BLaER1 treated with 17β-estradiol and CSF1 and Interleukin-3, amounts not matched to agents 10 nM and 100 nM (cell line): Measurements from ENCODE around the gene DCTD.

Source experiments
- H3K27ac ChIP-seq, 11 experiments: shearing (Covaris generic); formaldehyde crosslinking; 2 replicates each; pipeline ENCODE4 v1.8.1; 2022
- H3K27me3 ChIP-seq, 11 experiments: shearing (Covaris generic); formaldehyde crosslinking; 2 replicates each; pipeline ENCODE4 v1.8.1; 2022
- H3K36me3 ChIP-seq, 11 experiments: shearing (Covaris generic); formaldehyde crosslinking; 2 replicates each; pipeline ENCODE4 v1.8.1; 2022
- H3K4me1 ChIP-seq, 10 experiments: shearing (Covaris generic); formaldehyde crosslinking; 2 replicates each; pipeline ENCODE4 v1.8.1; 2022
- H3K4me2 ChIP-seq, 11 experiments: shearing (Covaris generic); formaldehyde crosslinking; 2 replicates each; pipeline ENCODE4 v1.8.1; 2022
- H3K4me3 ChIP-seq, 10 experiments: shearing (Covaris generic); formaldehyde crosslinking; 2 replicates each; pipeline ENCODE4 v1.8.1; 2022
- H3K9ac ChIP-seq, 11 experiments: shearing (Covaris generic); formaldehyde crosslinking; 2 replicates each; pipeline ENCODE4 v1.8.1; 2022
- H3K9me3 ChIP-seq, 11 experiments: shearing (Covaris generic); formaldehyde crosslinking; replicated peaks in 1 of 11; 2 replicates each; pipeline ENCODE4 v1.8.1; 2022
- H4K20me1 ChIP-seq, 11 experiments: shearing (Covaris generic); formaldehyde crosslinking; 2 replicates each; pipeline ENCODE4 v1.8.1; 2022
- Cebpa-rat ChIP-seq, 11 experiments: shearing (Covaris generic); IDR thresholded peaks; 2 replicates each; pipeline ENCODE4 v1.8.1; 2022

Gene DCTD

DNA sequence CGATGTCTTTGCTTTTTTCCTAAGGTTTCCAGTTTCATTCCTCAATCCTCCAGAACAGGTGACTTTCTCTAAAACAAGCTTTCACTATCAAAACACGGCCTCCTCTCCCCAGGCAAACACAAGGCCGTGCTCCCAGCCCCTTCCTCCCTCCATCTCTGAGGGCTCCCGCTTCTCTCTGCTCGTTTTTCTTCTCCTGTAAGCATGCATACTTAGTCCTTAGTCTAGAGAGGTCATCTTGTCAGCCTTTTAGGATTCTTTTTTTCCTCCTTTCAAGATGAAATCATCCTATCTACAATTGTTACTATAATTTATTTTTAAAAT is 18.7 kb downstream of the DCTD start:
- Histone ChIP-seq H3K27me3 (no peaks in the 10 kb centered on the region), H3K27ac (no peak overlapping the region), H3K9me3 (no peaks in the 10 kb centered on the region), H3K36me3 (peaks cover 92 to 99% (median 96%) of the 10 kb centered on the region in 11 experiments), H4K20me1 (peaks cover 9 to 91% (median 54%) of the 10 kb centered on the region in 11 experiments; a peak in 19 of 22 replicates), H3K4me1 (peaks cover 0 to 4% (median 0%) of the 10 kb centered on the region in 10 experiments; a peak in 2 of 20 replicates), H3K4me2 (no peak overlapping the region), H3K4me3 (no peak overlapping the region), H3K9ac (no peak overlapping the region)
- TF ChIP-seq Cebpa-rat (IDR thresholded peaks at IDR 0.05) = no peak

DNA sequence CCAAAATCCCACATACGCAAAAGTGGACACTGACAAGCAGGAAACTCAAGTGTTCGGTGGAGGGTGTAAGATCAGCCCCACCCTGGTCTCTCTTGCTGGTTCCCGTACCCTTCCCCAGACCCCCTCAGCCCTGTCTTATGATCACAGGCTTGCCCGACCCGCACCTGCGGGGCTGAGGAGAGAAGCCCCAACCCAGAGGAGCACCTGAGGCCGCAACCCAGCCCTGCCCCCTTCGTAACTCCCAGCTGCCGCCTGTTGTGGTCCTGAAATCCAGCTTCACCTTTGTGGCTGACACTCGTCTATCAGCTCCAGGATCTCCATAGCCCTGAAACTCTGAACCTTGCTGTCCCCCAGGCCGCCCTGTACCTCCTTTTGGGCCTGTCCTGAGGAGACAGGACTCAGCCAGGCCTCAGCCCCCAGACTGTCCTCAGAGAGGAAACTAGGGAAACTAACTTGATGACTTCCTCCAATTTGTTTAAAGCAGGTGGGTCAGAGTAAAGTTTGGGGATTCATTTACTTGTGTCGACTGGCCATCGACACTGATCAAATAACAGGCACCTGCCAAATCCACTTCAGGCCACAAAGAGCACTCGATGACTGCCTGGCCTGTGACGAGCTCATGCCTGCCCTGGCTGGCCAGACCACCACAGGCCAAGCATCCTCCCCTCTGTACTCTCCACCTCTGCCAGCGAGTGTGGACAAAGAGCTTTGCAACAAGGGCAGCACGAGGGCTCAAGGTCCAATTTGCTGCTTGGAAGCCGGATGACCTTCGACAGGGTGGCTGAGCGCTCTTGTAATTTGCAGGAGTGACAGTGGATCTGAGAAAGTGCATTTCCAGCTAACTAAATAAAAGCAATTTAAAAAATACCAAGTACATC is 19.3 kb downstream of the DCTD start:
- H3K36me3 ChIP-seq = peaks cover 92 to 99% (median 96%) of the 10 kb centered on the region in 11 experiments
- H3K27ac ChIP-seq = peak overlapping the region in 1 of 11 experiments; percentile 9; a peak in 1 of 22 replicates
- H3K4me2 ChIP-seq = no peak overlapping the region
- peaks cover 7 to 91% (median 48%) of the 10 kb centered on the region in 11 experiments; a peak in 17 of 22 replicates for H4K20me1 ChIP-seq
- no peaks in the 10 kb centered on the region for H3K9me3 ChIP-seq
- no peak for TF ChIP-seq Cebpa-rat (IDR thresholded peaks at IDR 0.05)
- no peaks in the 10 kb centered on the region for H3K27me3 ChIP-seq
- H3K4me1 ChIP-seq = peaks cover 0 to 4% (median 0%) of the 10 kb centered on the region in 10 experiments; a peak in 2 of 20 replicates
- H3K9ac ChIP-seq = peak overlapping the region in 1 of 11 experiments; percentile 17; a peak in 2 of 22 replicates
- no peak overlapping the region for H3K4me3 ChIP-seq

DNA sequence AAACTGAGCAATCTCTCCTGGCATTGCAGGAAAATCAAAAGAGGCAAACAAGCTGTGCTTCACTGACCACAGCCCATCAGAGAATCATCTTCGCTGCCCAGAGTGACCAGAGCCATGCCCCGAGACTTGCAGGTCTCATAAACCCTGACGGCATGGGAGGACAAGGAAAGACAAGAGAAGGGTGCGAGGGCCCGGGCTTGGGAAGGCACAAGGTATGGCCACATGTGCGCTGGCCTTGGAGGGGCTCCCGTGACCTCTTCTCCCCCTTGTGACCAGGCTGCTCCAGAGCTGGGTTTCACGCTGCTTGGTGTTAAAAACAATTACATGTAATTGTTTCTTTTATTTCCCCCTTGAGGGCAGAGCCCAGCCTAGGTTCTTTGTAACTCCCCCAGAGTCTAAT is 20.8 kb downstream of the DCTD start:
- Histone ChIP-seq H3K27ac (no peak overlapping the region), H3K36me3 (peaks cover 91 to 99% (median 97%) of the 10 kb centered on the region in 11 experiments), H3K9ac (no peak overlapping the region), H3K4me3 (no peak overlapping the region), H3K4me2 (no peak overlapping the region), H3K27me3 (no peaks in the 10 kb centered on the region), H3K9me3 (no peaks in the 10 kb centered on the region), H3K4me1 (peaks cover 0 to 4% (median 0%) of the 10 kb centered on the region in 10 experiments; a peak in 2 of 20 replicates), H4K20me1 (peaks cover 7 to 78% (median 34%) of the 10 kb centered on the region in 11 experiments; a peak in 17 of 22 replicates)
- no peak for TF ChIP-seq Cebpa-rat (IDR thresholded peaks at IDR 0.05)

DNA sequence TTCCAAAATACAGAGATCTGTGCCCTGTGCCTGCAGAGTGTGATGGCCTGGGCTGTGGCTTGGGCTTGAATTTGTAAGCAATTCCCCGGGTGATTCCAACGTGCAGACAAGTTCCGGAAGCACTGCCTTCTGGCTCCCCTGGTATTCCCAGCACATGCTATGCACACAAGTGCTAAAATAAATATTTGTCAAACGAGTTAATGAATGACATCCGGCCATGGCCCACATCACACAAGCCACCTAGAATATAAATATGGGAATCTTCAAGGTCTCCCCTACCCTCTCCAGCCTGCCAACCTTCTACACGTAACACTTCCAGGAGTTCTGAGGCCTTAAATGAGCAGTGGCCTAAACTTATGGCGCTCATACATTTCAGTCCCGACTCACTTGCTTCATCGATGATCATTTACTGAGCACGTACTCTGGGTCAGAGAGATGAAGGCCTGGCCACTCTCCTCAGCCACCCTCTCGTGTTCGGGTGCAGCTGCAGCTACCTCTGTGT is 21.3 kb downstream of the DCTD start:
- TF ChIP-seq Cebpa-rat (IDR thresholded peaks at IDR 0.05) = no peak
- Histone ChIP-seq H3K9ac (no peak overlapping the region), H3K27ac (no peak overlapping the region), H3K36me3 (peaks cover 91 to 99% (median 97%) of the 10 kb centered on the region in 11 experiments), H3K27me3 (no peaks in the 10 kb centered on the region), H3K9me3 (no peaks in the 10 kb centered on the region), H3K4me1 (peaks cover 0 to 4% (median 0%) of the 10 kb centered on the region in 10 experiments; a peak in 2 of 20 replicates), H3K4me2 (no peak overlapping the region), H3K4me3 (no peak overlapping the region), H4K20me1 (peaks cover 4 to 72% (median 33%) of the 10 kb centered on the region in 11 experiments; a peak in 17 of 22 replicates)

DNA sequence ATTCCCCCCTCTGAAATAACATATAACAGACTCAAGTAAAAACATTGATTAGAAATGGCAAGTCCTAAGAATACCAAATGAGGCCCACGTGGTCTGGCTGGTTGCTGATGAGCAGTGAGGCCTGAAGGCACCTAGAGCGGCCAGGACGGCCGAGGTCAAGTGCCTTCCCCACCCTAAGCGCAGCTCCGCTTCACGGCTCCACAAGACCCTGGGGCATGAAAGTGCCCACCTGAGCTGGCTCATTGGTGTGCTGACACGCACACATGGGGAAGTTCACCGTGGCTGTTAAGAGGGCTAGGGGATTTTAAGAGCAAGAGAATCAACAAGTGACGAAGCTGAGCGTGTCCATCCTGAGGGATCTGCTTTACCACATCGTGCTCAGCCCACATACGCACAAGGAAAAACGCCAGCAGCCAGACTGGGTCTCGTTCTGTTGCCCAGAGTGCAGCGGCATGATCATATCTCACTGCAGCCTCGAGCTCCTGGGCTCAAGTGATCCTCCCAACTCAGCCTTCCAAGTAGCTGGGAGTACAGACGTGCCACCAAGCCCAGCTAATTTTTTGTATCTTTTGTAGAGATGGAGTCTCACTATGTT is 22.4 kb downstream of the DCTD start:
- Histone ChIP-seq H3K4me1 (peaks cover 0 to 4% (median 0%) of the 10 kb centered on the region in 10 experiments; a peak in 2 of 20 replicates), H3K27me3 (no peaks in the 10 kb centered on the region), H3K36me3 (peaks cover 93 to 99% (median 97%) of the 10 kb centered on the region in 11 experiments), H3K9me3 (no peaks in the 10 kb centered on the region), H3K4me2 (no peak overlapping the region), H3K27ac (no peak overlapping the region), H3K9ac (no peak overlapping the region), H4K20me1 (peaks cover 0 to 63% (median 32%) of the 10 kb centered on the region in 11 experiments; a peak in 17 of 22 replicates), H3K4me3 (no peak overlapping the region)
- no peak for TF ChIP-seq Cebpa-rat (IDR thresholded peaks at IDR 0.05)

DNA sequence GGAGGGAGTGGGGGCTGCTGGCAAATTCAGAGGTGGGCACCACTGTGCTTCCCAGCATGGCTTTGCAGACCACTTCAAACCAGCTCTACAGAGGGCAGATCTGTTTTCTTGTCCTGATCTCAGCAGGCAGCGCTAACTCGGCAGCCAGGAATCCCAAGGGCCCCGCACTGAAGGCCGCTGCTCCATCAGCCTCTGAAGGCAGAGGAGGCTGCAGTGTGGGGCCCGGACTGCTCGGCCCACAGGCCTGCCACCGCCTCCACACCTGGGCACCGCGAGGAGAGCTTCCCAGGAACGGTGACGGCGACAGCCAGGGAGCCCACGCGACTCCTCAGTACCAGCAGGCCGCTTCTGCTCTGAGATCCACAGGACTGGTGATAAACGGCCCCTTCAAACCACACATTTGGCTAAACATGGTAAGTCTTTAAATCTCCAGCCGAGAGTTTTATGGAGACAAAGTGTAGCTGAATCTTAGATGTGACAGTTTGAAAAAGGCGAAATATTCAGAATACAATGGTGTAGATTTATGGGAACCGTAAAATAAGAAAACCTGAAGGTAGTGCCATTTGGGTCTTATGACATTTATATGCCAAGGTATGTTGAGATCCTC is 23.6 kb downstream of the DCTD start:
- H4K20me1 ChIP-seq = peaks cover 0 to 56% (median 32%) of the 10 kb centered on the region in 11 experiments; a peak in 17 of 22 replicates
- no peak overlapping the region for H3K9ac ChIP-seq
- H3K4me3 ChIP-seq = no peak overlapping the region
- no peaks in the 10 kb centered on the region for H3K9me3 ChIP-seq
- peaks cover 96 to 99% (median 97%) of the 10 kb centered on the region in 11 experiments for H3K36me3 ChIP-seq
- H3K27me3 ChIP-seq = no peaks in the 10 kb centered on the region
- peaks cover 0 to 4% (median 0%) of the 10 kb centered on the region in 10 experiments; a peak in 2 of 20 replicates for H3K4me1 ChIP-seq
- H3K4me2 ChIP-seq = no peak overlapping the region
- no peak overlapping the region for H3K27ac ChIP-seq
- TF ChIP-seq Cebpa-rat (IDR thresholded peaks at IDR 0.05) = no peak

DNA sequence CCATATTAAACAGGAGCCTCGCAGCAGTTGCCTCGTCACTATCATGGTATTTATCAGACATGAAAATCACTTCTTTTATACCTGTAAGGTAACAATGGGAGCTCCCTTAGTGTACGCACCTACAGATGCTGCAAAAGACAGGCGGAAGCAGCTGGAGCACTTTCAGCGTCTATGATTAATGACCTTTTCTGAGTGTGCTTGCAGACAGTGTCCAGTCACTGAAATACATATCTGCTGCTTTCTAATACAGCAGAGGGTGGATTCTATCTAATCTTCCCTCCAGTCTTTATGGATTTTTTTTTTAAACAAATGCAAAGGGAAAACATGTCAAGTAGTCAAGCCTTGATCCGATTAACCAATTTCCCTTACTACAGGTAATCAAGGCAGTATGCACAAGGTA is 24.1 kb downstream of the DCTD start:
- Histone ChIP-seq H3K4me2 (no peak overlapping the region), H3K4me1 (peaks cover 0 to 4% (median 0%) of the 10 kb centered on the region in 10 experiments; a peak in 2 of 20 replicates), H3K27me3 (no peaks in the 10 kb centered on the region), H4K20me1 (peaks cover 0 to 51% (median 28%) of the 10 kb centered on the region in 11 experiments; a peak in 17 of 22 replicates), H3K36me3 (peaks cover 96 to 99% (median 98%) of the 10 kb centered on the region in 11 experiments), H3K9me3 (peaks cover 0 to 5% (median 0%) of the 10 kb centered on the region in 11 experiments; a peak in 3 of 22 replicates), H3K9ac (no peak overlapping the region), H3K4me3 (no peak overlapping the region), H3K27ac (no peak overlapping the region)
- TF ChIP-seq Cebpa-rat (IDR thresholded peaks at IDR 0.05) = no peak

DNA sequence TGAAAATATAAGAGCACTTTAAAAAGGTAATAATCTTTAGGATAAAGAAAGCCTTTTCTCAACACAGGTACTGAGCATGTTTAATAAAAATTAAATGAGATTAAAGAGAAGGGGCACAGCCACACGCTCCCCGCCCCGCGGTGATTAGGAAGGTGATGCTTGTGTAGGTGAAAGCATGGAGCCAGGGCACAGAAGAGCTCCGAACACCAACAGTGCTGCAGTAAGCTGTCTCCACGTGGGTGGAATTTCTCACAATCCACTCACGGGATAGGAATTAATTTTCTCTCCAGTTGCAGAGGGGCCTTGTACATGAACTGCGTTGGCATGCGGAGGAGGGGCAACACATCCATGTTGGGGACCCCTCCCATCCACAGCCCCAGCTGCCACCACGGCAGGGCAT is 27.0 kb downstream of the DCTD start:
- Histone ChIP-seq H3K36me3 (peaks cover 98 to 100% (median 100%) of the 10 kb centered on the region in 11 experiments), H3K27me3 (no peaks in the 10 kb centered on the region)

More for the DNA sequence above, 27.0 kb downstream of the DCTD start:
- Histone ChIP-seq H3K4me2 (no peak overlapping the region), H3K4me1 (no peaks in the 10 kb centered on the region), H3K4me3 (no peak overlapping the region), H3K9ac (no peak overlapping the region), H3K27ac (no peak overlapping the region), H4K20me1 (peaks cover 0 to 25% (median 15%) of the 10 kb centered on the region in 11 experiments; a peak in 13 of 22 replicates), H3K9me3 (peaks cover 16 to 31% (median 22%) of the 10 kb centered on the region in 11 experiments)
- no peak for TF ChIP-seq Cebpa-rat (IDR thresholded peaks at IDR 0.05)
